IMR-90 (cell line): ENCODE results near the gene LTBP2. TPM values are rescaled to one million over a fixed set of nuclear protein-coding genes. Genes with fewer than 3 reads are reported as not detected.
A peak's percentile ranks its signal among the peaks of the same experiment; 100 is the strongest.

Source experiments
- ATAC-seq: fragments of 200-7000 bp; cut with Tn5 transposase; 2 replicates; pipeline ENCODE4 v1.9.1; 2020; ENCODE audit warnings: low read depth, mild to moderate bottlenecking, moderate library complexity
- BruUV-seq: library from RNA; stranded (reverse); fragments of 400-500 nt; replicated peaks from 2 replicates; lab custom pipeline; 2021; lab: Mats Ljungman, UMichigan
- CTCF ChIA-PET: fragments of 300-600 bp; formaldehyde crosslinking; extraction: SDS; loops from one replicate; lab custom pipeline; 2021; ENCODE audit warnings: antibody characterized with exemption; lab: Yijun Ruan, JAX
- POLR2A ChIA-PET: fragments of 300-600 bp; sonication (Branson Sonifier 250); formaldehyde crosslinking; loops from one replicate; lab custom pipeline; 2022; ENCODE audit warnings: antibody characterized with exemption; ENCODE audit not compliant: unreplicated experiment; lab: Charles Lee
- DNase-seq: peaks from one replicate; pipeline ENCODE4 v3.0.0; 2013
- H2AFZ ChIP-seq: replicated peaks from 2 replicates; pipeline ENCODE3; 2013; ENCODE audit warnings: low read length, mild to moderate bottlenecking; ENCODE audit not compliant: poor library complexity
- H2AK5ac ChIP-seq: 2 replicates; pipeline ENCODE4 v1.6.1; 2013; ENCODE audit warnings: low read depth, low read length, inconsistent platforms
- H2AK9ac ChIP-seq: replicated peaks from 2 replicates; pipeline ENCODE3; 2013; ENCODE audit warnings: mild to moderate bottlenecking, low read depth, low read length, moderate library complexity; ENCODE audit not compliant: poor library complexity
- H2BK120ac ChIP-seq: 2 replicates; pipeline ENCODE4 v1.6.1; 2013; ENCODE audit warnings: low read depth, low read length, inconsistent platforms
- H2BK15ac ChIP-seq: 3 replicates; pipeline ENCODE4 v1.6.1; 2013; ENCODE audit warnings: low read depth, low read length, inconsistent platforms
- H2BK20ac ChIP-seq: 2 replicates; pipeline ENCODE4 v1.6.1; 2013; ENCODE audit warnings: low read depth, mild to moderate bottlenecking, inconsistent platforms, low read length, moderate library complexity
- H2BK5ac ChIP-seq: 2 replicates; pipeline ENCODE4 v1.6.1; 2013; ENCODE audit warnings: mild to moderate bottlenecking, low read depth, low read length, inconsistent platforms; ENCODE audit not compliant: poor library complexity, severe bottlenecking
- H3K14ac ChIP-seq: replicated peaks from 2 replicates; pipeline ENCODE4 v1.6.1; 2013; ENCODE audit warnings: low read depth, low read length, inconsistent platforms
- H3K18ac ChIP-seq: 2 replicates; pipeline ENCODE4 v1.6.1; 2013; ENCODE audit warnings: low read depth, low read length, control low read depth
- H3K23ac ChIP-seq: 2 replicates; pipeline ENCODE4 v1.6.1; 2013; ENCODE audit warnings: low read depth, low read length, inconsistent platforms
- H3K27ac ChIP-seq: 2 replicates; pipeline ENCODE4 v1.5.1; 2013; ENCODE audit warnings: mild to moderate bottlenecking, control low read depth, low read length; ENCODE audit not compliant: insufficient read depth
- H3K27me3 ChIP-seq: 2 replicates; pipeline ENCODE4 v1.6.1; 2013; ENCODE audit warnings: low read length; ENCODE audit not compliant: control insufficient read depth, insufficient read depth
- H3K36me3 ChIP-seq: 2 replicates; pipeline ENCODE4 v1.6.1; 2013; ENCODE audit warnings: low read length, mixed read lengths; ENCODE audit not compliant: control insufficient read depth, insufficient read depth
- H3K4ac ChIP-seq: 2 replicates; pipeline ENCODE4 v1.6.1; 2013; ENCODE audit warnings: low read depth, low read length, inconsistent platforms
- H3K4me1 ChIP-seq: 2 replicates; pipeline ENCODE4 v1.6.1; 2013; ENCODE audit warnings: low read length, mixed read lengths; ENCODE audit not compliant: control insufficient read depth, insufficient read depth
- H3K4me2 ChIP-seq: 2 replicates; pipeline ENCODE4 v1.6.1; 2013; ENCODE audit warnings: low read depth, mild to moderate bottlenecking, control low read depth, low read length, moderate library complexity
- H3K4me3 ChIP-seq: 2 replicates; pipeline ENCODE4 v1.5.1; 2013; ENCODE audit warnings: low read depth, mild to moderate bottlenecking, control low read depth, low read length, moderate library complexity; ENCODE audit not compliant: insufficient read depth
- H3K56ac ChIP-seq: 2 replicates; pipeline ENCODE4 v1.6.1; 2013; ENCODE audit warnings: low read length, inconsistent platforms; ENCODE audit not compliant: insufficient read depth; ENCODE audit errors: extremely low read depth
- H3K79me1 ChIP-seq, 2 experiments: 2 replicates each; pipeline ENCODE4 v1.6.1; 2013; ENCODE audit warnings: low read length in 2 of 2, inconsistent platforms in 1 of 2, low read depth in 1 of 2
- H3K9ac ChIP-seq: 2 replicates; pipeline ENCODE4 v1.6.1; 2013; ENCODE audit warnings: low read depth, low read length, control low read depth
- H3K9me1 ChIP-seq: 2 replicates; pipeline ENCODE4 v1.6.1; 2013; ENCODE audit warnings: low read length, inconsistent platforms; ENCODE audit not compliant: insufficient read depth
- H3K9me3 ChIP-seq: 2 replicates; pipeline ENCODE4 v1.6.1; 2013; ENCODE audit warnings: low read length; ENCODE audit not compliant: control insufficient read depth, insufficient read depth
- H4K20me1 ChIP-seq: 2 replicates; pipeline ENCODE4 v1.6.1; 2013; ENCODE audit warnings: low read length, inconsistent platforms; ENCODE audit not compliant: insufficient read depth
- H4K5ac ChIP-seq: 2 replicates; pipeline ENCODE4 v1.6.1; 2013; ENCODE audit warnings: mild to moderate bottlenecking, low read depth, low read length, control low read depth
- H4K8ac ChIP-seq, 2 experiments: 2 replicates each; pipeline ENCODE4 v1.6.1; 2013; ENCODE audit warnings: low read depth in 2 of 2, low read length in 2 of 2, control low read depth in 1 of 2, inconsistent platforms in 1 of 2
- H4K91ac ChIP-seq: 2 replicates; pipeline ENCODE4 v1.6.1; 2013; ENCODE audit warnings: low read depth, low read length, inconsistent platforms; ENCODE audit not compliant: insufficient read depth
- CEBPB ChIP-seq: IDR thresholded peaks from 2 replicates; pipeline ENCODE4 v1.6.1; 2012; ENCODE audit warnings: low read depth, low read length, improper control_type of control experiment
- CHD1 ChIP-seq: IDR thresholded peaks from 2 replicates; pipeline ENCODE4 v1.6.1; 2012; ENCODE audit warnings: low read depth, low read length, improper control_type of control experiment
- SMC3 ChIP-seq: fragments of 150-350 bp; IDR thresholded peaks from 2 replicates; pipeline ENCODE4 v1.6.1; 2016; ENCODE audit warnings: low read depth, mild to moderate bottlenecking, antibody characterized with exemption, low read length, moderate library complexity
- WGBS, 2 experiments: methylation state at CpG; one replicate each; pipeline versions ENCODE4 v1.1.5 to v1.1.7; 2013; ENCODE audit warnings: missing lambda C conversion rate in 2 of 2; ENCODE audit not compliant: insufficient read length in 1 of 2; ENCODE audit errors: extremely low coverage in 2 of 2; 5-methylcytosine and 5-hydroxymethylcytosine counted together
- dilution Hi-C: fragments of 300-500 bp; cut with HindIII; formaldehyde crosslinking; loops from one replicate; pipeline ENCODE4 v1.14.3; 2018; ENCODE audit warnings: low sequenced_read_pairs; ENCODE audit not compliant: unreplicated experiment
- in situ Hi-C: fragments of 300-500 bp; cut with MboI; formaldehyde crosslinking; loops from 3 replicates; pipeline ENCODE4 v1.14.3; 2019; ENCODE audit warnings: low sequenced_read_pairs, inconsistent platforms, mixed read lengths
- intact Hi-C: fragments of 100-400 bp; cut with micrococcal nuclease; formaldehyde crosslinking; loops from 2 replicates; pipeline ENCODE4 v1.10.0; 2022
- polyA plus RNA-seq, 3 experiments: library from polyadenylated mRNA; depleted of rRNA; stranded (reverse); fragments of >200 nt; gene quantifications; 2 replicates each; pipeline ENCODE4 v1.2.3, GENCODE V29; 2012; ENCODE audit warnings: low replicate concordance in 1 of 3
- total RNA-seq: library from RNA; depleted of rRNA; stranded (reverse); fragments of >200 nt; gene quantifications from 2 replicates; pipeline ENCODE4 v1.2.3, GENCODE V29; 2012
- TF ChIP-seq, protein P1 (sequence below): conservative IDR thresholded peaks from 2 replicates; pipeline ENCODE4 v1.5.1; 2012; ENCODE audit warnings: mild to moderate bottlenecking, low read depth, low read length, improper control_type of control experiment

Gene LTBP2
- total and polyA plus RNA-seq, 2 of the 4 experiments (the other 2 are of a cell fraction) = 23.8 to 79.3 TPM

DNA sequence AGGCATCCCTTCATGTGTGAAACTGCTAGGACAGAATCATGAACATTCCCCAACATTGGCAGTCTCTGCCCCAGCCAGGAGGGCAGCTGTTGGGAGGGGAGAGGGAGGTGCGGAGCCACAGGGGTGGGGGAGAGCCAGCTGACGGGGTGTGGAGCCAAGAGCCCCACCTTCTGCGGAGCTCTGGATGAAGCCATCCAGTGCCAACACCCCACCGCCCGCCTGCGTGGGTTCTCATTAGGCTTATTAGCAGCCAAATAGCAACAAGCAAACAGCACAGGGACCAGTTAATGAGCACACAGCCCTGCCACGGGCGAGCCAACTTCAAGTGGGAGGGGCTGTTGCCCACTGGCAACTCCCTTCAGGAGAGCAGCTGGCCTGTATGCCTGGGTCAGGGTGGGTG is 12.1 kb downstream of the LTBP2 start:
- Histone ChIP-seq H4K20me1 (no peaks in the 10 kb centered on the region), H3K4me1 (peaks cover 47% of the 10 kb centered on the region), H3K79me1 (peaks cover 29 to 94% of the 10 kb centered on the region in 2 experiments), H3K9me1 (peaks cover 62% of the 10 kb centered on the region), H4K5ac (peak overlapping the region; percentile 94), H3K4me2 (peak overlapping the region; percentile 50), H3K27me3 (no peaks in the 10 kb centered on the region), H3K9me3 (no peaks in the 10 kb centered on the region), H3K14ac (peak overlapping the region; percentile 92), H3K4ac (peak overlapping the region; percentile 93), H4K8ac (peak overlapping the region; percentile 47 to 90; a peak in 3 of 4 replicates), H2BK20ac (peak overlapping the region; percentile 92), H2BK120ac (peak overlapping the region; percentile 94), H2BK5ac (peak overlapping the region; percentile 83), H3K23ac (peak overlapping the region; percentile 81), H3K56ac (peak overlapping the region; percentile 35; the same call in 1 of the 2 replicates), H2BK15ac (peak overlapping the region; percentile 68; the same call in 1 of the 3 replicates), H3K27ac (peak overlapping the region; percentile 78; the same call in 1 of the 2 replicates), H3K18ac (peak overlapping the region; percentile 88), H4K91ac (peak overlapping the region; percentile 94), H2AK5ac (peak overlapping the region; percentile 95), H3K4me3 (no peak overlapping the region), H3K9ac (no peak overlapping the region; the same call in 1 of the 2 replicates), H3K36me3 (peaks cover 10% of the 10 kb centered on the region), H2AFZ (peak overlapping the region; percentile 78), H2AK9ac (peak overlapping the region; percentile 94)
- peak; percentile 1; the same call in 1 of the 2 replicates for ATAC-seq
- BruUV-seq = no TSS peak
- CTCF ChIA-PET = interaction anchor here (1.0 kb wide), 1 partner anchor 31 kb away, joined by 3 read pairs; no protein-coding TSS in a partner anchor
- WGBS, 2 experiments = 41% methylated on average over 3 of the region's 8 CpGs; no CpG with 5 or more reads in 1 of the 2 experiments
- in situ Hi-C loops = no loop called here
- no peak for DNase-seq
- POLR2A ChIA-PET = interaction anchor here (0.9 kb wide), 1 partner anchor 11 kb away, joined by 3 read pairs; no protein-coding TSS in a partner anchor
- intact Hi-C loops = loop anchor here (10.0 kb wide), 1 partner anchor 285 kb away; the partner anchor contains the start of gene DLST
- TF ChIP-seq CEBPB = no peak
- no peak for TF ChIP-seq CHD1
- TF ChIP-seq SMC3 = no peak
- TF ChIP-seq, protein P1, sequence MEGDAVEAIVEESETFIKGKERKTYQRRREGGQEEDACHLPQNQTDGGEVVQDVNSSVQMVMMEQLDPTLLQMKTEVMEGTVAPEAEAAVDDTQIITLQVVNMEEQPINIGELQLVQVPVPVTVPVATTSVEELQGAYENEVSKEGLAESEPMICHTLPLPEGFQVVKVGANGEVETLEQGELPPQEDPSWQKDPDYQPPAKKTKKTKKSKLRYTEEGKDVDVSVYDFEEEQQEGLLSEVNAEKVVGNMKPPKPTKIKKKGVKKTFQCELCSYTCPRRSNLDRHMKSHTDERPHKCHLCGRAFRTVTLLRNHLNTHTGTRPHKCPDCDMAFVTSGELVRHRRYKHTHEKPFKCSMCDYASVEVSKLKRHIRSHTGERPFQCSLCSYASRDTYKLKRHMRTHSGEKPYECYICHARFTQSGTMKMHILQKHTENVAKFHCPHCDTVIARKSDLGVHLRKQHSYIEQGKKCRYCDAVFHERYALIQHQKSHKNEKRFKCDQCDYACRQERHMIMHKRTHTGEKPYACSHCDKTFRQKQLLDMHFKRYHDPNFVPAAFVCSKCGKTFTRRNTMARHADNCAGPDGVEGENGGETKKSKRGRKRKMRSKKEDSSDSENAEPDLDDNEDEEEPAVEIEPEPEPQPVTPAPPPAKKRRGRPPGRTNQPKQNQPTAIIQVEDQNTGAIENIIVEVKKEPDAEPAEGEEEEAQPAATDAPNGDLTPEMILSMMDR = no peak
- dilution Hi-C loops = no loop called here
